ENCODE results near the gene PKP1.

GRCh38 chr1:201260236-201260590 is 23.1 kb upstream of the PKP1 start:
- TF ChIP-seq CTCF (conservative IDR thresholded peaks at IDR 0.05 in 1 of 2, IDR thresholded peaks at IDR 0.05 in 1 of 2; ENCODE audit: extremely low read depth in 1 of 2, insufficient read depth in 1 of 2, low read depth in 1 of 2, low read length in 2 of 2) (no peak), EZH2 (IDR thresholded peaks at IDR 0.05; ENCODE audit: borderline replicate concordance, low read length) (no peak)
